Measurements from ENCODE around the gene YAF2. TPM values are rescaled to one million over a fixed set of nuclear protein-coding genes. Genes with fewer than 3 reads are reported as not detected.

The YAF2 gene
- total and polyA plus RNA-seq, 2 donors (not counting 1 experiment from before 2014, with no cell fraction given), result 11.6 to 41.9 TPM

DNA sequence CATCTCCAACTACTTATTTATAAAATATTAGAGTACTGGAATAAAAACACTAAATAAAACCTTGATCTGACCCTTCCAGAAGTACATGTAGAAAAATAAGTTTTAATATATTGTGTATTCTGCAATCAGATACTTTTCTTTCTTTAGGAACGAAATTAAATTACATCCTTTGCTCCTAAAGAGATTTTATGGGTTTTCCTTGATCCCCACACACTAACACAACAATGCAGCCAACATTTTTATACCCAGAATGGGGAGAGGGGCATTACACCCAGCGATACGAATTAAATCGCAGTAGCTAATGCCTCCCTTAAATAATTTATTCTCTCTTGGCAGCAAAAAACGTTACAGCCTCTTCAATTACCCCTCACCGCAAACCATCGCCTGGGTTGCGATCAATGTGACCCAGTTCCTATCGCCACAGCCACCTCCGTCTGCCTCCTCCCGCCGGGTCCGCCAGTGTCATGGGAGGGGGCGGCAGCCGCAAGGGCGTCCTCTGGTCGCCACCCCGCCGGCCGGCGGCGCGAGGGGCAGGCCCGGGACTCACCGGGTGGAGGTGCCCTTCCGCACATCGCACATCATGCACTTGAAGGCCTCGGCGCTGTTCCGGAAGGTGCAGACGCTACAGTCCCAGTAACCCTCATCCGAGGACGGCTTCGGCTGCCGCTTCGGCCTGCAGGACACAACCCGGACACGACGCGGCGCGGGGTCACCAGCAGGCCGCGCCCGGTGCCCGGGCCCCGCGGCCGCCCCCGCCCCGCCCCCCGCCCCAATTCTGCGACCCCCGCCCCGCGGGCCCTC is 796 bp downstream of the YAF2 start:
- intact Hi-C loops (cut with micrococcal nuclease), result loop anchor here (2.0 to 5.0 kb wide), 5 partner anchors 135 to 332 kb away; no protein-coding TSS in a partner anchor
- CTCF ChIA-PET, result interaction anchor here (0.7 to 1.5 kb wide), 3 partner anchors 22 to 246 kb away, joined by 3 to 4 read pairs (median 4); no protein-coding TSS in a partner anchor
- no peaks in the 10 kb centered on the region for H3K9me3 ChIP-seq (ENCODE audit: control extremely low read depth in 1 of 3, control insufficient read depth in 2 of 3, insufficient read depth in 1 of 3, low read length in 2 of 3)
- POLR2A ChIA-PET, result no interaction called here
- Mint-ChIP-seq H3K4me1 (peaks cover 35% of the 10 kb centered on the region), H3K27me3 (no peaks in the 10 kb centered on the region), H3K4me3 (peak overlapping the region; percentile 98), H3K9me3 (ENCODE audit: insufficient read depth) (no peaks in the 10 kb centered on the region), H3K27ac (peak overlapping the region; percentile 95)
- peaks cover 52% of the 10 kb centered on the region for H3K79me2 ChIP-seq (ENCODE audit: control insufficient read depth, insufficient read depth, low read length)
- peak; percentile 74 for ATAC-seq (ENCODE audit: low read depth)
- TF ChIP-seq CTCF (IDR thresholded peaks at IDR 0.05) (peak; percentile 53), EZH2 (IDR thresholded peaks at IDR 0.05; ENCODE audit: borderline replicate concordance, insufficient read depth, low read depth, low read length, poor library complexity, severe bottlenecking) (no peak)
- peaks cover 19% of the 10 kb centered on the region for H4K20me1 ChIP-seq (ENCODE audit: control insufficient read depth, insufficient read depth, low read length, poor library complexity, severe bottlenecking)
- H3K27ac ChIP-seq (ENCODE audit: low read length in 2 of 2), result peak overlapping the region; percentile 28 to 74
- peak overlapping the region; percentile 75 for H3K9ac ChIP-seq (ENCODE audit: low read length)
- H3K4me2 ChIP-seq (replicated peaks; ENCODE audit: low read depth, low read length, poor library complexity, severe bottlenecking), result peak overlapping the region; percentile 83
- peak; percentile 84 for DNase-seq
- peak overlapping the region; percentile 89 for H2AFZ ChIP-seq (ENCODE audit: insufficient read depth, low read depth, low read length, poor library complexity, severe bottlenecking)
- WGBS (ENCODE audit: insufficient coverage), result under 1% methylated on average over 52 of the region's 56 CpGs
- H3K36me3 ChIP-seq (replicated peaks in 1 of 2; ENCODE audit: control extremely low read depth in 1 of 2, control insufficient read depth in 1 of 2, extremely low read depth in 1 of 2, insufficient read depth in 2 of 2, low read length in 1 of 2), result no peaks in the 10 kb centered on the region
- H3K27me3 ChIP-seq (replicated peaks in 1 of 4; ENCODE audit: control extremely low read depth in 1 of 4, control insufficient read depth in 3 of 4, insufficient read depth in 4 of 4, low read length in 3 of 4), result no peaks in the 10 kb centered on the region
- H3K4me1 ChIP-seq (ENCODE audit: control insufficient read depth in 2 of 2, insufficient read depth in 2 of 2, low read length in 2 of 2), result peaks cover 15 to 27% of the 10 kb centered on the region in 2 donors
- peak overlapping the region; percentile 48 to 84 (median 66) for H3K4me3 ChIP-seq (ENCODE audit: control extremely low read depth in 1 of 5, extremely low read depth in 1 of 5, insufficient read depth in 1 of 5, low read depth in 2 of 5, low read length in 4 of 5)

DNA sequence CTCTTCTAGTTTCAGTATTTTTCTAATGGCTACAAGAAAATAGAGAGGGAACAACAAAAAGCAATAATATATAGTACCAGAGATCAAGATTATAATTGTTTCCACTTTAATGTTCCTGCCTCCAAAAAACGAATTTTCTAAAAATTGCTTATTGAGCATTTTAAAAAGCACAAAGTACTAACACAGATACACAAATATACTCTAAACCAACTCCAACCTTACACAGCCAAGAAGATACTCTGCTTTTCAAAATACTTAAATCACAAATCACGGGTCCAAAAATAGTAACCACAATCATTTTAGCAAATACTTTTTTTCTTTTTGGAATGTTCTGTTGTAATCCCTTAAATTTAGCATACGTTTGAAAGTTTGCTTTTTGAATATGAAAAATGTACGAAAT is 2.0 kb downstream of the YAF2 start:
- peak overlapping the region; percentile 18 for H3K4me3 Mint-ChIP-seq
- DNase-seq (no peak), ATAC-seq (ENCODE audit: low read depth) (no peak)
- H2AFZ ChIP-seq (ENCODE audit: insufficient read depth, low read depth, low read length, poor library complexity, severe bottlenecking), result no peak overlapping the region
- no CpG with 5 or more reads among the region's 4 CpGs for WGBS (ENCODE audit: insufficient coverage)
- peak overlapping the region; percentile 5 for H3K27ac Mint-ChIP-seq
- no peaks in the 10 kb centered on the region for H3K27me3 ChIP-seq (replicated peaks in 1 of 4; ENCODE audit: control extremely low read depth in 1 of 4, control insufficient read depth in 3 of 4, insufficient read depth in 4 of 4, low read length in 3 of 4)
- H3K27me3 Mint-ChIP-seq, result no peaks in the 10 kb centered on the region
- no peak overlapping the region for H3K9ac ChIP-seq (ENCODE audit: low read length)
- peak overlapping the region in 1 of 2 donors; percentile 51 for H3K27ac ChIP-seq (ENCODE audit: low read length in 2 of 2)
- H4K20me1 ChIP-seq (ENCODE audit: control insufficient read depth, insufficient read depth, low read length, poor library complexity, severe bottlenecking), result peaks cover 20% of the 10 kb centered on the region
- ChIA-PET CTCF (interaction anchor here (0.8 to 1.5 kb wide), 3 partner anchors 20 to 335 kb away, joined by 3 to 4 read pairs (median 3); no protein-coding TSS in a partner anchor), POLR2A (no interaction called here)
- no peaks in the 10 kb centered on the region for H3K36me3 ChIP-seq (replicated peaks in 1 of 2; ENCODE audit: control extremely low read depth in 1 of 2, control insufficient read depth in 1 of 2, extremely low read depth in 1 of 2, insufficient read depth in 2 of 2, low read length in 1 of 2)
- peaks cover 63% of the 10 kb centered on the region for H3K79me2 ChIP-seq (ENCODE audit: control insufficient read depth, insufficient read depth, low read length)
- H3K4me1 ChIP-seq (ENCODE audit: control insufficient read depth in 2 of 2, insufficient read depth in 2 of 2, low read length in 2 of 2), result peaks cover 15 to 28% of the 10 kb centered on the region in 2 donors
- intact Hi-C loops (cut with micrococcal nuclease), result loop anchor here (2.0 to 5.0 kb wide), 5 partner anchors 136 to 333 kb away; no protein-coding TSS in a partner anchor
- H3K9me3 ChIP-seq (ENCODE audit: control extremely low read depth in 1 of 3, control insufficient read depth in 2 of 3, insufficient read depth in 1 of 3, low read length in 2 of 3), result no peaks in the 10 kb centered on the region
- no peak overlapping the region for H3K4me2 ChIP-seq (replicated peaks; ENCODE audit: low read depth, low read length, poor library complexity, severe bottlenecking)
- H3K4me3 ChIP-seq (ENCODE audit: control extremely low read depth in 1 of 5, extremely low read depth in 1 of 5, insufficient read depth in 1 of 5, low read depth in 2 of 5, low read length in 4 of 5), result no peak overlapping the region
- H3K4me1 Mint-ChIP-seq, result peaks cover 40% of the 10 kb centered on the region
- TF ChIP-seq CTCF (IDR thresholded peaks at IDR 0.05) (no peak), EZH2 (IDR thresholded peaks at IDR 0.05; ENCODE audit: borderline replicate concordance, insufficient read depth, low read depth, low read length, poor library complexity, severe bottlenecking) (no peak)
- H3K9me3 Mint-ChIP-seq (ENCODE audit: insufficient read depth), result no peaks in the 10 kb centered on the region
